ENCODE measurements around the gene MRPL51.
A peak's percentile ranks its signal among the peaks of the same experiment; 100 is the strongest.
"Not testable (repeated sequence)": the region's sequence is repeated elsewhere in the genome, so short reads cannot be mapped to it uniquely, and the experiment has no call there.

The MRPL51 gene

DNA sequence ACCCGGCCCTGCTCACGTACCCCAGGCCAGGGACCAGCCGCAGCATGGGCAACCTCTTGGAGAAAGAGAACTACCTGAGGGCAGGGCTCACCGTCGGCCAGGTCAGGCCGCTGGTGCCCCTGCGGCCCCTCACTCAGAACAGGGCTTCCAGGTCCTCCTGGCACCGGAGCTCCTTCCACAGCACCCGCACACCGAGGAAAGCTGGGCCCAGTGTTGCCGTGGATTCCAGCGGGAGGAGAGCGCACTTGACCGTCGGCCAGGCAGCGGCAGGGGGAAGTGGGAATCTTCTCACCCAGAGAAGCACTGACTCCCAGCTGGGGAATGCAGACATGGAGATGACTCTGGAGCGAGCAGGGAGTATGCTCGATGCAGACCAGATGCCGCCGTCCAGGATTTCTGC, 14.6 kb downstream of the MRPL51 start:
- no peaks in the 10 kb centered on the region for H3K4me1 ChIP-seq (ENCODE audit: control insufficient read depth, insufficient read depth, low read length)
- H3K27me3 ChIP-seq (ENCODE audit: control insufficient read depth, insufficient read depth, low read length, poor library complexity, severe bottlenecking), result no peaks in the 10 kb centered on the region
- H3K36me3 ChIP-seq (ENCODE audit: control insufficient read depth, insufficient read depth, low read length), result no peaks in the 10 kb centered on the region
- no peak overlapping the region for H3K27ac ChIP-seq (ENCODE audit: insufficient read depth, low read depth, low read length, poor library complexity, severe bottlenecking)
- WGBS, 2 experiments, result 92% methylated on average over 20 of the region's 20 CpGs
- no peaks in the 10 kb centered on the region for H3K9me3 ChIP-seq (ENCODE audit: control insufficient read depth, low read length)
- no peak overlapping the region for H3K4me3 ChIP-seq (ENCODE audit: insufficient read depth, low read depth, low read length)

- not testable (repeated sequence) for H3K27me3 ChIP-seq (ENCODE audit: control insufficient read depth, insufficient read depth, low read length, poor library complexity, severe bottlenecking); H3K27ac ChIP-seq (ENCODE audit: insufficient read depth, low read depth, low read length, poor library complexity, severe bottlenecking); H3K36me3 ChIP-seq (ENCODE audit: control insufficient read depth, insufficient read depth, low read length); H3K4me1 ChIP-seq (ENCODE audit: control insufficient read depth, insufficient read depth, low read length); H3K9me3 ChIP-seq (ENCODE audit: control insufficient read depth, low read length); H3K4me3 ChIP-seq (ENCODE audit: insufficient read depth, low read depth, low read length)
- WGBS, 2 experiments, result 94 to 95% methylated on average over 37 of the region's 37 CpGs
These were observed 15.3 kb downstream of the MRPL51 start for GRCh38 chr12:6477601-6478377.

DNA sequence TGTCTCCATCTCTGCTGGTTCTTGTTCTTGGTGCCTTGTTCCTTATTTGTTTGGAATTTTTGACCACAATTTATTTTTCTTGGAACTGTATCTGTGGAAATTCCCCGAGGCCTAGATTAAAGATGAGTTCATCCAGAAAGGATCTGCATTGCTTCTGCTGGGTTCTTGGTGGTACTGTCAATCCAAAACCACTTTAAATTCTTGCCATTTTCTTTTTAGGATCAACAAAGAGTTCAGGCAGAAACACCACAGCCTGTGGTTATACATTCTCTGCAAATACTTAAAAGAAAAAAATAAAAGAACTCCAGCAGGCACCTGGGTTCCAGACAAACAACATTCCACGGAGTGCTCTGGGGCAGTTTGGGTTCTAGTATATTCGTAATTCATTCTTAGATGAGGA, 16.6 kb downstream of the MRPL51 start:
- H3K27me3 ChIP-seq (ENCODE audit: control insufficient read depth, insufficient read depth, low read length, poor library complexity, severe bottlenecking), result peaks cover 4% of the 10 kb centered on the region
- H3K9me3 ChIP-seq (ENCODE audit: control insufficient read depth, low read length), result no peaks in the 10 kb centered on the region
- 88 to 93% methylated on average over 3 of the region's 3 CpGs for WGBS, 2 experiments
- no peaks in the 10 kb centered on the region for H3K36me3 ChIP-seq (ENCODE audit: control insufficient read depth, insufficient read depth, low read length)
- no peak overlapping the region for H3K4me3 ChIP-seq (ENCODE audit: insufficient read depth, low read depth, low read length)
- no peaks in the 10 kb centered on the region for H3K4me1 ChIP-seq (ENCODE audit: control insufficient read depth, insufficient read depth, low read length)
- H3K27ac ChIP-seq (ENCODE audit: insufficient read depth, low read depth, low read length, poor library complexity, severe bottlenecking), result no peak overlapping the region

- not testable (repeated sequence) for H3K27ac ChIP-seq (ENCODE audit: insufficient read depth, low read depth, low read length, poor library complexity, severe bottlenecking); H3K4me1 ChIP-seq (ENCODE audit: control insufficient read depth, insufficient read depth, low read length); H3K4me3 ChIP-seq (ENCODE audit: insufficient read depth, low read depth, low read length); H3K36me3 ChIP-seq (ENCODE audit: control insufficient read depth, insufficient read depth, low read length); H3K9me3 ChIP-seq (ENCODE audit: control insufficient read depth, low read length); H3K27me3 ChIP-seq (ENCODE audit: control insufficient read depth, insufficient read depth, low read length, poor library complexity, severe bottlenecking)
- 95% methylated on average over 46 of the region's 48 CpGs for WGBS, 2 experiments
These were observed 17.7 kb downstream of the MRPL51 start for GRCh38 chr12:6475233-6475975.

GRCh38 chr12:6472491-6472890, 20.6 kb downstream of the MRPL51 start:
- Histone ChIP-seq H3K9me3 (ENCODE audit: control insufficient read depth, low read length) (no peaks in the 10 kb centered on the region), H3K27me3 (ENCODE audit: control insufficient read depth, insufficient read depth, low read length, poor library complexity, severe bottlenecking) (peaks cover 4% of the 10 kb centered on the region), H3K27ac (ENCODE audit: insufficient read depth, low read depth, low read length, poor library complexity, severe bottlenecking) (no peak overlapping the region), H3K4me3 (ENCODE audit: insufficient read depth, low read depth, low read length) (no peak overlapping the region), H3K4me1 (ENCODE audit: control insufficient read depth, insufficient read depth, low read length) (no peaks in the 10 kb centered on the region), H3K36me3 (ENCODE audit: control insufficient read depth, insufficient read depth, low read length) (no peaks in the 10 kb centered on the region)
- WGBS, 2 experiments, result 96 to 97% methylated on average over 11 of the region's 11 CpGs

DNA sequence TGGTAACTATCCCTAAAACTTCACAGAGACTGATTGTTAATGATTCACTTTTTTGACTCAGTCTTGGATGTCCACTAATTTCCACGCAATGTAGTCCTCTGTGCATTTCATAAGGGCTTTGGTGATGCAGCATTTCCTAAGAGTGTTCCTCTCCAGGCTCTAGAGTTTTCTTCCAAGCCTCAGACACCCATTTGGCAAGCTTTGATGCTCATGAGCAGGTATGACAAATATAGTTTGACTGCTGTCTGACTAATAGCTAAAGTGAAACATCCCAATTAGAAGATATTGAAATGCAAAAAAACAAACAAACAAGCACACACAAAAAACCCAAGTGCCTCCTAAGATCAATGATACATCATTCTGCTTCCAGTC, 21.1 kb downstream of the MRPL51 start:
- 93 to 94% methylated on average over 1 of the region's 1 CpG for WGBS, 2 experiments
- Histone ChIP-seq H3K27ac (ENCODE audit: insufficient read depth, low read depth, low read length, poor library complexity, severe bottlenecking) (no peak overlapping the region), H3K27me3 (ENCODE audit: control insufficient read depth, insufficient read depth, low read length, poor library complexity, severe bottlenecking) (peaks cover 4% of the 10 kb centered on the region), H3K4me1 (ENCODE audit: control insufficient read depth, insufficient read depth, low read length) (no peaks in the 10 kb centered on the region), H3K36me3 (ENCODE audit: control insufficient read depth, insufficient read depth, low read length) (no peaks in the 10 kb centered on the region), H3K4me3 (ENCODE audit: insufficient read depth, low read depth, low read length) (no peak overlapping the region), H3K9me3 (ENCODE audit: control insufficient read depth, low read length) (no peaks in the 10 kb centered on the region)

DNA sequence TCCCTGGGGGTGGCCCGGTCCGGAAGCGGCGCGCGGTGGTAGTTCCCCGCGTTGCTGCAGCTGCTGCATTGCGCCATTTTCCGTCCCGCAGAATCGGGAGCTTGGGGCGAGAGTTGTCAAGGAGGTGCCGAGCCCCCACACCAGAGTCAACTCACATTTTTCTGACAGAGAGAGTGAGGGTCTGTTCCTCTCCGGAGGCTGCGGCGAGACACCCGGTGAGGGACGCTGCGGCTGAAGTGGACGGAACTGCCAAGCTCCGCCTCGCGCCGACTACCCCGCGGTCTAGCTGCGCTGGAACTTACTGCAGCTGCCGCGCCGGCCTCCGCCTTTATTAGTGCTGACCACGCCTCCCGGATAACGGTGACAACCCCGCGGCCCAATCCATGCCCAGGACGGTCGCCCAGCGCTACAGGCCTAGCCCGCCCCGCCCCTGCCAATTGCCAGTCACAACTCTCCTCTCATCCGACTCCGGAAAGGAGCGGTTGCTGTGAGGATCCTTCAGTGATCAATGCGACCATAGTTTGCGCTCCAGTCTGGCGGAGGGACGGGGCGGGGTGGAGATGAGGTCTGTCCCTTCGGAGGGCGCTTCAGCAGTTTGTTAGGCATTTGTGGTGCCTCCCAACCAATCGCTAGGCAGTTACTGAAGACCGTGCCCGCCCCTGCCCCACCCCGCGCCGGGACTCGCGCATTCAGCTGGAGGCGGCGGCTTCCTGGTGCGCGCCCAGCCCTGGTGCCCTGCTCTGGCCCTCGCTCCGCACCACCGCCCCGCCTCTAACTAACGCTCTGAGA, 22.5 kb downstream of the MRPL51 start, which contains the start of gene VAMP1:
TSS of gene VAMP1 (minus strand) at position 303 of the 789 bp plus-strand sequence. CDS start at position 157, 146 bp downstream.
- Histone ChIP-seq H3K9me3 (ENCODE audit: control insufficient read depth, low read length) (no peaks in the 10 kb centered on the region), H3K4me3 (ENCODE audit: insufficient read depth, low read depth, low read length) (peak within 1 kb of the TSS; percentile 94), H3K36me3 (ENCODE audit: control insufficient read depth, insufficient read depth, low read length) (no peaks in the 10 kb centered on the region), H3K4me1 (ENCODE audit: control insufficient read depth, insufficient read depth, low read length) (no peaks in the 10 kb centered on the region), H3K27ac (ENCODE audit: insufficient read depth, low read depth, low read length, poor library complexity, severe bottlenecking) (peak within 1 kb of the TSS; percentile 91), H3K27me3 (ENCODE audit: control insufficient read depth, insufficient read depth, low read length, poor library complexity, severe bottlenecking) (peaks cover 4% of the 10 kb centered on the region)
- WGBS, 2 experiments, result 0% methylated on average over 69 of the region's 69 CpGs

- H3K4me3 ChIP-seq (ENCODE audit: insufficient read depth, low read depth, low read length), result peak overlapping the region; percentile 94
- peaks cover 2% of the 10 kb centered on the region for H3K36me3 ChIP-seq (ENCODE audit: control insufficient read depth, insufficient read depth, low read length)
- H3K27me3 ChIP-seq (ENCODE audit: control insufficient read depth, insufficient read depth, low read length, poor library complexity, severe bottlenecking), result peaks cover 4% of the 10 kb centered on the region
- no peaks in the 10 kb centered on the region for H3K4me1 ChIP-seq (ENCODE audit: control insufficient read depth, insufficient read depth, low read length)
- WGBS, 2 experiments, result 28 to 31% methylated on average over 15 to 16 of the region's 16 CpGs
- no peaks in the 10 kb centered on the region for H3K9me3 ChIP-seq (ENCODE audit: control insufficient read depth, low read length)
- peak overlapping the region; percentile 91 for H3K27ac ChIP-seq (ENCODE audit: insufficient read depth, low read depth, low read length, poor library complexity, severe bottlenecking)
These were observed 23.3 kb downstream of the MRPL51 start for GRCh38 chr12:6469609-6470374.

DNA sequence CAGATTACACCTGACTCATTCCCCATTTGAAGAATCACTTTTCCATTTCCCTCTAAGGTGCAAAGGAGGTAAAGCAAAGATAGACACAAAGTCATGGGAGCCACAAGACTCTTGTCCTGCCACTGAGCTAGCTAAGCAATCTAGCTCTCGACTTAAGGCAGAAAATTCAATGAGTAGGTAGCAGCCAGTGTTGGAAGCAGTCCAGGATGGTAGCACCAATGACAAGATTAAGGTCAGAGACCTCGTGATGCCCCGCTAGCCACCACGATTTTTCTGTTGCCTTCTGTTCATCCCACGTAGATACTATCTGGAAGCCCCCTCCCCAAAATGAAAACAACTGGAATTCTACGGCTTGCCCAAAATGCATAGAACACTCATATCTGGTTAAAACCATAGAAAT, 24.0 kb downstream of the MRPL51 start:
- no peak overlapping the region for H3K4me3 ChIP-seq (ENCODE audit: insufficient read depth, low read depth, low read length)
- peaks cover 9% of the 10 kb centered on the region for H3K36me3 ChIP-seq (ENCODE audit: control insufficient read depth, insufficient read depth, low read length)
- no peaks in the 10 kb centered on the region for H3K9me3 ChIP-seq (ENCODE audit: control insufficient read depth, low read length)
- no peak overlapping the region for H3K27ac ChIP-seq (ENCODE audit: insufficient read depth, low read depth, low read length, poor library complexity, severe bottlenecking)
- no peaks in the 10 kb centered on the region for H3K4me1 ChIP-seq (ENCODE audit: control insufficient read depth, insufficient read depth, low read length)
- H3K27me3 ChIP-seq (ENCODE audit: control insufficient read depth, insufficient read depth, low read length, poor library complexity, severe bottlenecking), result peaks cover 4% of the 10 kb centered on the region
- WGBS, 2 experiments, result 92 to 93% methylated on average over 5 to 6 of the region's 6 CpGs

All from ectodermal cell (in vitro differentiated cells).